Stimulated activated CD8-positive, alpha-beta memory T cell treated with anti-CD3 and anti-CD28 coated beads, Interleukin-15, amount 100 ng/mL, for 4 hours (primary cell): ENCODE data around the gene LEKR1.
"Not testable (repeated sequence)": the region's sequence is repeated elsewhere in the genome, so short reads cannot be mapped to it uniquely, and the experiment has no call there.

Source experiments
- DNase-seq, 2 donors: peaks; one replicate each; pipeline ENCODE4 v3.0.0-alpha.2; 2020; ENCODE audit warnings: low read depth in 2 of 2

The LEKR1 gene

DNA sequence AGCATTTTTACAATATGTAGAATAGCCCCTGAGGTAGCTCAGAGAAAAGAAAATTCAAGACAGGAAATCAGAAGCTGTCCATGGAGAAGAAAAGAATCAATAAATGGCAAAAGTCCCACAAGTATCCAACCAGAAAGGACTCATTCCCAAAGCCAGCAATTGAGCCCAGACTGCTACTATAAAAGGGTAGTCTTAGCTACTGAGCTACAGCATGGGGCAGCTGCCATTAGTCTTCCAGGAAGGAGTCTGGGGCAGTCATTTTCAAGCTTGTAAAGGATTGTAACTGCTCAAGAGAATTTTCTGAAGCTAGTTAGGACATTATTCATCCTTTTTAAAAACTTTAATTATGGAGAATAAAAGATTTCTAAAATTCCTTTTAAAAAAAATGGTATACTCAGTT, 10.5 kb downstream of the LEKR1 start:
- DNase-seq = no peak

GRCh38 chr3:156837115-156837514, 11.0 kb downstream of the LEKR1 start:
- no peak for DNase-seq

- DNase-seq = no peak
Measured at GRCh38 chr3:156838035-156838434, 11.9 kb downstream of the LEKR1 start.

DNA sequence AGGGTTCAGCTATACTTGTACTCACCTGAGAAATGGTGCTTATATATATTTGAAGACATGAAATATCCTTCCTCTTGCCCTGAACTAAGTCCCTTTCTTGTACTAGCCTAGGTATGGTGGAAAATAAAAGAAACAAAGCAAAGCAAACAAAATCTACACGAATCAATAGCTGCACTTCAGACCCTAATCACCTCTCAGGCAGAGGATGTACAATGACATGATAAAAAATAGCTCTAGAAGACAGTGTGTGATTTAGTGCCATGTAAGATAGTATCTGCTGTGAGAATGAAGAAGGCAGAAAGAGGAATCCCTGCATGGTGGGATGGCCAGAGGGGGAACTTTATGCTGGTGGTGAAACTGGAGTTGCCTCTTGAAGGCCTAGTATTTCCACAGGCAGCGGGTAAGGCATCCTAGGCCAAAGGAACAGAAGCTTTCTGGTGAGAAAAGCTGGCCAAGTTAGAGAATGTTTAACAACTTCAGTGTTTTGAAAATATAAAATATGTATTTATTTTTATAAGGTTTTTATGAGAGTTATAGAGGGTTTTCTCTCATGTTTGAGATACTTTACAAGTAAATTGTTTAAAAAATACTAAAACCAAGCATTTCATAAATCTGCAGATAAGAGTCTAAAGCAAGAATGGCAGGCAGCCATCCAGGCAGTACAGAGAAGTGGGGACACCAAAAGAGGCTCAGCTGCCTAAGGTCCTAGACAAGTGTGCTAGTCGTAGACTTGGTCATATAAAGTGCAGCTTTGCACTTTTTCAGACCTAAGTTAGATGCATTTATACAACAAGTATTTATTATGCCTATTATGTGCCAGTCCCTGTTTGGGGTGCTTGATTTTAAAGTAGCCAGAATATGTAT, 14.9 kb downstream of the LEKR1 start:
- no peak for DNase-seq

DNA sequence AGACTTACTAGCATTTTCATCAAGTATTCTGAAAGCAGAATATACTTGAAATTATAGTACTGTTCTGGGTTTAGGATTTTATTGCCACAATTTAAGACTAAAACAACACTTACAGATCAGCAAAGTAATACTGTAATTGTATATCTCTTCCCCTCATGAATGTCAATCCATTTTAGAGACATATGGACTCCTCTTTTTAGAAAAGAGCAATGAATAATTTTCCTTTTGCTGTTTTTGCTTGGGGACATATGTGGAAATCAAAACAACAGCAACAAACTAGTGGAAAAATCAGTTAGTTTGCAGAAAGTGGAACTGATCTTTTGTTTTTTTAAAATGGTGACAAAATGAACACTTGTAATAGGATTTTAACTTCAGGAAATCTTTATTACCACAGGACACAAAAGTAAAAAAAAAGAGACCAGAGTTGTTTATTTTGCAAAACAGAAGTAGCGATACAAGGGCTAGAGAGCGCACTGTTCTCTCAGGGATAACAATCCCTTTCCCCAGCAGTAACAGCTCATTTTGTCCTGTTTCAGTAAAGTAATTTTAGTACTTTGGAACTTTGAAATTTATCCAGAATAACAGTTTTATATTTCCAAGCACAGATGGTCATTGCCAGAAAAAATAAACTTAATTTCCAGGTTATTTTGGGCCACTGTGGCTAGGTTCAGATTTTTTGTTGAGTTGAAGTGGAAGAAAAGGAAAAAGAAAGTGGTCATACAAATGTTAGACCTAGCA, 17.1 kb downstream of the LEKR1 start:
- no peak for DNase-seq

DNA sequence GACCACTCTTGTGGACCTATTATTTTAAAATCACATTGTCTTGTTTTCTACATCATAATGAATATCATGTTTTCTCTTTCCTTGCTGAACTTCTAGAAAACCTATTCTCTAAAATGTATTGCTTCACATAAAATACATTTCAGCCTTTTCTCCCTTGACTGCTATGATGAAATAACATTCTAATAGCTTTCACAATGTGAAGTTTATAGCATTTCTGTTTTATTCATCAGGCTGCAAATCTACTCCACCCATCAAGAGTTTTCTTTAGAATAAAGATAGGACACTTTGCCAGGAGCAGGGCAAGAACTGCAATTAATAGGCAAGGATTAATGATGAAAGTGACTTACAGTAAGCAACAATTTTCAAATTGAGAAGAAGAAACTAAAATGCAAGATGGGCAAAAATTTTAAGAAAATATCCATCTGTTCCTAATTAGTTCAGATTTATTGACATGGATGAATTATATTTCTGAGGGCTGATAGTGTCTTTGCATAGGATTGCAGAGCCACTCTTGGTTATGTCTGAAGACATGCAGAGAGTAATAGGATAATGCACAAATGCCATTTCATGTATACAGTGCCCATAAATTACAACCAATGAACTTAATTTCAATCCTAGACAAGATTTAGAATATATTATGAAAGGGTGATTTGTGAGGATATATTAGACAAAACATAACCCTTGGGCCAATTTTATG, 21.7 kb downstream of the LEKR1 start:
- no peak for DNase-seq

GRCh38 chr3:156859578-156859977, 33.4 kb downstream of the LEKR1 start:
- DNase-seq = no peak

- DNase-seq = no peak
Measured at GRCh38 chr3:156860873-156861272, 34.7 kb downstream of the LEKR1 start.

- no peak for DNase-seq
Measured at GRCh38 chr3:156862338-156862737, 36.2 kb downstream of the LEKR1 start.

DNA sequence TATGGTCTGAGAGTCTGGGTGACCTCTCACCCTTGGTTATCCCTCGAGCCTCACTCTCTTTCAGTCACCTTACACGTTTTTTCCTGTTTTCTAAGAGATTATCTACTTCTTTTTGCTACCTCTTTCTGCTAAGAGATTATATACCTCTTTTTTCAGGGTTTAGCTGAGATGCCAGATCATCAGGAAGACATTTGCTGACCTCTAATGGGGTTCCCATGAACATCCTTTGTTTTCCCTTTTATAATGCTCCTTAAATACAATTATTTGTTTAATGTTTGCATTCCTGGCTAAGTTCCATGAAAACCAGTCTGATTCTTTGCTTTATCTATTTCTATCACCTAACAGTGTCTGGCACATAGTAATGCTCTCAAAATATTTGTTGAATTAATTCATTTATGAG, 39.6 kb downstream of the LEKR1 start:
- DNase-seq = no peak

- no peak for DNase-seq
Measured at GRCh38 chr3:156867174-156867573, 41.0 kb downstream of the LEKR1 start.

DNA sequence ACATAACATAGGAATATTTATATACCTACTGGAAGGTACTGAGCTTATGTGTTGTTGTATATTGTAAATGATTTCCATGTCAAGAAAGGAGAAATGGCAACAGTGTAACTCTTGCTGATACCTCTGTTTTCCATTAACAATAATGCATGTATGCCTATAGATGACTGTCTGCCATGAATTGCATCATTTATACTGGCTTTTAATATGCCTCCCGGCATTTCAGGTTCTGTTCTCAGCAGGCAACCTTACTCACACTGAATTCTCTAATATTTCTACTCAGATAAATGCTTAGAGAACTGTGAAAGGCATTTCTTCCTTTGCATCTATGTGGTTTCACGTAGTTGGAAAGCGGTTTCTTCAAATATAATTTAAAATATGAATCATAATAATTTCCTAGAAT, 41.8 kb downstream of the LEKR1 start:
- DNase-seq = no peak

GRCh38 chr3:156873906-156874305, 47.8 kb downstream of the LEKR1 start:
- no peak for DNase-seq

- DNase-seq = not testable (repeated sequence)
Measured at GRCh38 chr3:156879491-156879890, 53.3 kb downstream of the LEKR1 start.

- no peak for DNase-seq
Measured at GRCh38 chr3:156885761-156886160, 59.6 kb downstream of the LEKR1 start.

- DNase-seq = no peak
Measured at GRCh38 chr3:156888176-156888575, 62.0 kb downstream of the LEKR1 start.

DNA sequence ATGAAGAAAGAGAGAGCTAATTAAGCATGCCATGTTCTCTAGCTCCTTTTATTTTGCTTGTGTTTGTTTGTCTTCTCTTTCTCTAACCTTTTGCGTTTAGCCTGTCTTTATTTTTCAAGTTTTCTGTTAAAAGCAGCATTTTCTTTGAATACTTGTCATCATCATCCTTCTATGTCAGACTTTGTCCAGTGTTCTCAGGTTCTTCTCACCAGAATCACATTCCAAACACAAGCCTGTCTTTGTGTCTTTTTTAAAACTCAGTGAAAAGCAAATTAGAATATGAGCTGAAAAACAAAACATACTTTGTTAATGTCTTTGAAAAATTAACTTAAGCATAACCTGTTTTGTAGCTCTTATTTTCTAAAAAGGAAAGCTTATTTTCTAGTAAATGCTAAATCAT, 62.4 kb downstream of the LEKR1 start:
- DNase-seq = no peak

DNA sequence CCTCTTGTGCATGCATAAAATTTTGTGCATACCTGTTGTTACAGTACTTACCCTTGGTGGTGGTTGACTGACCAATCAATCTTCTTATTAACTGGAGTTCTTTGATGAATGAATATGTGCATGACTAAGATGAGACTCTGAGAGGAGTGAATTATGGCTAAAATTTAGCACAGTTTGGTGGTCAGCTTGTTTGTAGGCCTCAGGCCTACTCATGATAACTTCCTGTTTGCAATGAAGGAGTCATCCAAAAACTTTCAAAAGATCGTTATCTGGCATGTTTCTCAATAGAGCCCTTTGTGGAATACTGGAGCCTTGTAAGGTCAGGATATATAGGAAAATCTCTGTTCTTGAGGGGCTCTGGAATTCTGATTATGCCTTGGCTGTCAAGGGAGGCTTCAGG, 66.5 kb downstream of the LEKR1 start:
- no peak for DNase-seq

GRCh38 chr3:156895374-156895773, 69.2 kb downstream of the LEKR1 start:
- not testable (repeated sequence) for DNase-seq

- not testable (repeated sequence) for DNase-seq
Measured at GRCh38 chr3:156897851-156898250, 71.7 kb downstream of the LEKR1 start.

GRCh38 chr3:156898296-156898880, 72.2 kb downstream of the LEKR1 start:
- DNase-seq = no peak

- DNase-seq = no peak
Measured at GRCh38 chr3:156899951-156900350, 73.8 kb downstream of the LEKR1 start.
